ENCODE data around the gene HNRNPH2.

HNRNPH2 gene, protein sequence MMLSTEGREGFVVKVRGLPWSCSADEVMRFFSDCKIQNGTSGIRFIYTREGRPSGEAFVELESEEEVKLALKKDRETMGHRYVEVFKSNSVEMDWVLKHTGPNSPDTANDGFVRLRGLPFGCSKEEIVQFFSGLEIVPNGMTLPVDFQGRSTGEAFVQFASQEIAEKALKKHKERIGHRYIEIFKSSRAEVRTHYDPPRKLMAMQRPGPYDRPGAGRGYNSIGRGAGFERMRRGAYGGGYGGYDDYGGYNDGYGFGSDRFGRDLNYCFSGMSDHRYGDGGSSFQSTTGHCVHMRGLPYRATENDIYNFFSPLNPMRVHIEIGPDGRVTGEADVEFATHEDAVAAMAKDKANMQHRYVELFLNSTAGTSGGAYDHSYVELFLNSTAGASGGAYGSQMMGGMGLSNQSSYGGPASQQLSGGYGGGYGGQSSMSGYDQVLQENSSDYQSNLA

DNA sequence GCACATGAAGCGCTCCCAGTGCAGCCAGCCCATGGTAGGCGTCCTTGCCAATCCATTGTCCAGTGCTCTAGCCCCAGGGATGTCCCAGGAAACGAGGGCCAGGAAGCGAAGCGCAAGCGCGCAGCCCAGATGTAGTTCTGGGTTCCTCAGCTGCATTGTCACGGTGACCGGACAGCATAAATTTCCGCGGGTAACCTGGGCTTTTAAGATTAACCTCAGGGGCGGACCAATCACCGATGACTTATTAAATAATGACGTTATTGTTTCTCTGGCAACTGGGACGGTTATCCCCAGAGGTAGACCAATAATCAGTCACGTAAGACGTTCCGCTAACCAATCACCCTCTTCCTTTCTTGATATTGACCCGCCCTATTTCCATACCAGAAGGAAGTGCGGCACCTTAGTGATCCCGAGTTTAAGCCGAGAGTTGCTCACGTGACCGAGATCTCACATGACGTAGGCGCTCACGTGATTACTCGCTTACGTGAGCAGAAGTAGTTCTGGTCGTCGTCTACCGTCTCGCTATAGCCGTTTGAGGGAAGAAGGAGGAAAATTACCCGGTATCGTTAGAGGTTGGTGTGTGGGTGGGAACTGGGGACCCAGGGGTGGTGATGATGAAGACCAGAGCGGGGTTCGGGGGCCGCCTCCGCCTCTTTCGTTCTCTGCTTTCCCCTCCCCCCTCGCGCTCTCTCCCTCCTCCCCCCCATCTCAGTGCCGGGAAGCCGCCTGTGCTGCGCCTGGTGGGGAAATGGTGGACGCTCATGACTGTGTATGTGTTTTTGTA lies at the start of gene HNRNPH2, which contains the start of gene GLA:
Gene HNRNPH2, plus strand, starts transcription at position 475 of the 784 bp plus-strand sequence. CDS start 3,767 bp downstream, outside the sequence.
Gene GLA, minus strand, starts transcription at position 178 of the 784 bp plus-strand sequence. Its CDS starts 22 bp downstream, at position 156.
- peak; percentile 98 for DNase-seq

DNA sequence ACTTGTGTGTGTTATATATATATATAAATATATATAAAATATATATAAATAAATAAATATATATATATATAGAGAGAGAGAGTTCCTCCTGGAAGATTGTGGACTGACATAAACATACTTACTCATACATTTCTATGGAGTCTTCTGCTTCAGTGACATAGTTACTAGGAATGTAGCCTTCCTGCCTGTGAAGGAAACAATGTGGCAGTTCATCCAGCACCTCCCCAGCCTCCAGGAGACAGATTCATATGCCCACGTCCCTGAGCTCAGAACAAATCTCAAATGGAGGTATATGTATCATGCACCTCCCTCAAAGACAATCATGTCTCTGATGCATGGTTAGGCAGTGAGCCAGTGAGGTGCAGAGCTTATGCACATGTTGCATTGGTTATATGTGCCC lies 48.1 kb upstream of the HNRNPH2 start:
- DNase-seq, result no peak

DNA sequence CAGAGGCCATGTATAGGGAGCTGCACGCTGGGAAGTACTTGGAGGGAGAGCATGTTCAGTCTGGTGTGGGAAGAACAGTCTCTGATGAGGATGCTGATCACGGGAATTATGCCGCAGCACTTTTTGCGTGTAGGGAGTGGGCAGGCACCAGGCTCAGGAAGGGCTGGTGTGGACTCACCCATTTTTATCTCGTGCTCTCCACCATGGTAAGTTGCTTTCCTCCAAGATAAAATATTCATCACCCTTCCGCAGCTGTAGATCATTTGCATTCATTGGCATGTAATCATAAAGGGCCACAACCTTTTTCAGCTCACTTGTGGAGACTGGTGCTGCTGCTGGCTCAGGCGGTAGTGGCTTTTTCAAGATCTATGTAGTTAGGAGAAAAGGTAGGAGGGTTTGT lies 47.6 kb upstream of the HNRNPH2 start:
- DNase-seq, result no peak

DNA sequence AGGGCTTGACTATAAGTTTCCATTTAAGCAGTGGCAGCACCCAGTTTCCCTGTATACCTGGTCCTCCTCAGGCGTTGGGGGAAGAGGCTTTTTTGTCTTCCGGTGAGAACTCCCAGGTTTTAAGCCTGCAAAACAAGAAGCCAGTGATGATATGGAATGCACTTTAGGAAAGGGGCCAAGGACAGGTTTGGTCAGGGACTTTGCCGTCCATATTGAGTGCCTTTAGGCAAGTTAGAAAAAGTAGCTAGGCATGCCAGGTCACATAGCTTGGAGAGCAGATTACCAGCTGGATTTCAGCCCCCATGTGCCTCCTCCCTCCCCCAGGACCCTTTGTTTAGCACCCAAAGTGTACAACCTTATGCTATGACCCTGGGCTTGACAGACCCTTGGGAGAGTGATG lies 45.9 kb upstream of the HNRNPH2 start:
- no peak for DNase-seq

DNA sequence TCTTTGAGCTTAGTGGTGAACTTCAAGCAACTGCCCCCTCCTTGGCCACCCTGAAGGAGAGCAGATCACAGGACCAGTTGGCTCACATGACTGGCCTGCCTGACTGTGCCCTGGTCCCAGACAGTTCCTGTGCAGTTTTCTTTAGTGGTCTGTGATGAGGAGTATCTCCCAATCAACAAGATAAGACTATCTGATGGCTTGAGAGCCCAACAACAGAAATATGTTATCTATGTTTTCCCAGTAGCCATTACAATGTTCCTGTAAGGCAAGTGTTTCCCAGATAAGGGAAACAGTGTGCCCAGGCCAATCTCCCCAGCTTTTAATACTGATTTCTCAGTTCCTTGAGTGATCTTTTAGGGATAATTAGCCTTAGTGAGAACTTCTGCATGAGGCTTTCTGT lies 45.3 kb upstream of the HNRNPH2 start:
- no peak for DNase-seq

DNA sequence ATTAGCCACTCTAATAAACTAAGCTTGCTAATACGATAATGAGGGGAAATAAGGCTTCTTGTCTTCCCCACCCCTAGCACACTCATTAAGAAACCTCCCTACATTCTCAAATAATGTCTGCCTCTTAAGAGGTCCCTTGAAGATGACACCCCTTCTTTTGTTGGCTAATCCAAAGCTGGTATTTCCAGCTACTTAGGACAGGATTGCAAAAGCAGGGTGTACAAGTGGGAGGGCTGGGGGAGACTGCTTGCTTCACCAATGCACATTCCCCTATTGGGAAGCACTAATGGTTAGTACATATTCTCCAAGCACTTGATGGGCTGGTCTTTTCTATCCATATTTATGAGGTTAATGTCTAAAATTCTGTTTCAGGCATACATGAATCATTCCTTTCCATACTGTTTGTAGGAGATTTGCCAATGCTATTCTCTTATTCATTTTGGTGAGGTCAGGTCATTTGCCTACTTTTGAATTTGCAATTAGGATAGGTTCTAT lies 42.7 kb upstream of the HNRNPH2 start:
- DNase-seq, result no peak

DNA sequence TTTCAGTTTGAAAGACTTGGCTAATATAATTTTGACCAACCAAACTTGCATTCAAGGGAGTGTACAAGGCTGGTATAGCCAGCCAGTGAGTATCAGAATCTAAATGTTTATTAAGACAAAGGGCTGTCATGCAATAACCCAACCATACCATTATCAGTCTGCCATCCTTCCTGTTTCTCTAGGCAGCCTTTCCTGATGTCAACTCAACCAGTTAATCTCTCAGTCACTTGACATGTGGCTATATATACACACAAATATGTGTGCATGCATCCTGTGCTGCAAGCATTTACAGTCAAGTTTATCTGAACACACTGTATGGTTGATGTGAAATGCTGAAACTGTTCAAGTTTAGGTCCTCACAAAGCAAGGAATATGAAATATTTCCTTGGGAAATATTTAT lies 39.2 kb upstream of the HNRNPH2 start:
- DNase-seq, result no peak

DNA sequence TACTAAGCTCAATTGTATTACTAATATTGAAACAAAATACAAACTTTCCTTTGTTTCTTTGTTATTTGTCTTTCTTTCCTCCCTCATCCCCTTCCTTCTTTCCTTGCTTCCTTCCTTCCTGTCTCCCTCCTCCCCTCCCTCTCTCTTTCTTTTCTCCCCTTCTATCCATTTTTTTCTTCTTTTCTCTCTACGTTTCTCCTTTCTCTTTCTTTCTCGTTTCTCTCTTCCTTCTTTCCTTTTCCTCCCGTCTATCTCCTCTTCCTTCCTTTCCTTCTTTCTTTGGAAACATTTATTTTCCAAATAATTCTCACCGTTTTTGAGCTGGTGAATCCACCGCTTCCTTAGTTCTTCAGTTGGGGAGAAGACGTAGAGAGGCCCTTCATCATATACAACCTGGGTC lies 38.3 kb upstream of the HNRNPH2 start:
- DNase-seq, result no peak

DNA sequence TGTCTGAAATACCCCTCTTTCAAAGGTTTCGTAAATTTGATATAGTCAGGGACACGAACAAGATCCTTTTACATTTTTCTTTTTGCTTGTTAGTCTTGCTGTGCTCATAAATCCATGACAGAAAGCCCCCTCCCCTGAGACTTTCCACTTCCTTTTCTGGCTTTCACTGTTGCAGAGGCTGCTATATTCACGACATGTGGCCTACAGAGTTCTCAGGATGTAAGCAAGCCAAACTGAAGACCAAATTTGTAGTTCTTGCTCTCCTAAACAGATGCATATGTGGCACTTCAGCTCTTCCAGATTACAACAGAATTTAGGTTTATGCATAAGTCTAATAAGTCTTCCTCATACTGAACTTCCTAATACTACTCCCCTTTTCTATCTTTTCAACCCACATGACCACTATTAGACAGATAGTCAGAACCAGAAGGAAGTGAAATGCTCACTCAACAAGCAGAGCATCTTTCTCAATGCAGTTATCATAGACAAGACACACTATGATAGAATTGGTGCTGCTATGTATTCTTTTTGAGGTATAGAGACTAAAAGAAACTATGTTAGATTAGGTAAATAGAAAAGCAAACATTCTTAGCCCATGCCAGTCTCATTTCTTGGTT lies 37.0 kb upstream of the HNRNPH2 start:
- no peak for DNase-seq

DNA sequence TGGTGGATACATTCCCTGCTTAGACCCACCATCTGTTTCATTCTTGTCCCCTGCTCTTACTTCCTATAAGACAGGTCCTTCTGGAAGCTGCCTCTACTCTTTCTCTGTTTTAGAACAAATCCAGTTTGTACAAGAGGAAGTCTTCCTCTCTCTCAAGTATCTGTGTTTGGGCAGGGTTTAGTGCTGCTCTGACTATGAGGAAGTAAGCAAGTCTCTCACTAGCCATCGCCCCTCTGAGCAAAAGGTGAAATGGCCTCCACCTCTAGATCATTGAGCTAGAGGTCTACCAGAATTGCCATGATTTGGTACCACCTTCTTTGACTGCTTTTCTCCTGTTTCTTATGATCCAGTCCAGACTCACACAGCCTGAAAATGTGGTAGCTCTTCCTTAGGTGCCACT lies 30.5 kb upstream of the HNRNPH2 start:
- DNase-seq, result no peak

DNA sequence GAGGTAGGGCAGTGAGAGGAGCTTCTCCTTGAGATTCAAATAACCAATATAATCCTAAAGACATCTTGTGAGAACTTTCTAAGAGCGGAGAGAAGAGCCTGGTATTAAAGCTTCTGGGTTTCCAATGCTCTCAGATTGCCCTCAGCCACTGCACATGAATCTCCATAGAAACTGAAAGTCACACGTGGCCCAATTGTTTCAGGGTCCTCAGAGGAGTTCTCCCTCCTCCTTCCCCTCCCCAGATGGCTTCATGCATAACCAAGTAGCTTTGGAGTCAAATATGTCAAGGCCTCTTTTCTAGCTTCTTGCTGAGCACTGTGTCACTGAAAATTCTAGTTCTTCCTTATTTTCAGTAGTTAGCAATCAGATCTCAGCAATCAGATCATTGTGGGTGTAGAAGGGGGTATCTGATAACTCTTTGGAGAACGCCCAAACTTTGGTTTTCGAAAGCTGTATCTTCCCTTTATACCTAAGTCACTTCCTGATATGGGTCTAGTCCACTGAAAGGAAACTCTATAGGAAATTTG lies 24.3 kb upstream of the HNRNPH2 start:
- no peak for DNase-seq

DNA sequence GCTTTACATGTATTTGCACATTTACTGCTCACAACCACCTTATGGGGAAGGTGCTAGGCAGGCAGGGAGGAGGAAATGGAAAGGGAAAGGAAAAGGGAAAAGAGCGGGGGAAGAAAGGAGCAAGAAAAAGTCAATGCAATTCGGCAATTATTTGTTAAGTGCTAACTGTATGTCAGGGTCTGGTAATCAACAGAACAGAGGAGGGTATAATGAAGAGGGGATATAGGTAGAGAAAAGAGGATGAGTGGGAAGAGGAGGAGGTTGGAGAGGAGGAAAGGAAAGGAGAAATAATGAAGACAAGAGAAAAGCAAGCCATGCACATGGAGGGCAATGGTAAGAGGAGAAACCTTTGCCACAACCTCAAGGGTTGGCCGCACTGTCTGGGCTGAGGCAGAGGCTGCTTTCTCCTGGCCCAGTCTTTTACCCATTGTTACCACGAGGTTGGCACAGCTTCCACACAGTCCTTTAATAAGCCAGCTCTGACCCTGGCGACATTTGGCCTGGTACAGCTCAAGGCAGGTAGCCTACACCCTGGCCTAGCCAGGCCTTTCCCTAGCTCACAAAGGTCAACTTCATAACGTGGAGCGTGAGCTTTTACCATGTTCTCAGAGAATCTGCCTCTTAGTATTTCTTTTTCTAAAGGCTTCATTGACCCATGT lies 22.9 kb upstream of the HNRNPH2 start:
- no peak for DNase-seq

DNA sequence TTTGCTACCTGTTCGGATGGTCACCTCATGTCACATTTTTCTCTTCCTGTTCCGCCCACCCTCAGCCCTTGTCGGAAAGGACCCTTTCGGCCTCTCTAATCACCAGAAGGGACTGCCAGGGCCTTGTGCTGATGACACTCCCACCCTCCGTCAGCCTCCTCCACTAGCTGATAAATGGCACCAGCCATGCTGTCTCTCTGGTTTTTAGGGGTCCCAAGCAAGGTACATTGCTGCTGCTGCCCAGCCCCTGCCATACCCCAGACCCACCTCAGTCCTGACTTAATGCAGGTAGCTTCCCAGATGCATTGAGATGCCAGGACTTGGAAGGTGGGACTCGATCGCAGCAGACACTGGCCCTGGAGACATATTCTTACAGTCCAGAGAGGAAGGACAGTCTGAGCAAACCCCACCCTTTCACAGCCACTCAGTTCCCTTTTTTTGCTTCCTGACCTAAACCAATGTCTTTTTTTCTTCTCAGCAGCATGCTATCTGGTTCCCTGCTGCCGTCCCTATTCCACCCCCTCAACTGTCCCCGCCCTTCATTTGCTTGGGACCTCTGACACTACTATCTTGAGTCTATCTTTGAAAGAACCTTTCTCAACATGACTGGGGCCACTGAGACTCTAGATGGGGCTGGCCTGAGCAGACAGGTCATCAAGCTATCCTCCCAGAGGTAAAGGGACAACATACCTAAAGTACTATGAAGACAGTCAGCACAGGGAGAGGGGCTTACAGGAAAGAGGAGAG lies 22.1 kb upstream of the HNRNPH2 start, which contains the start of gene BTK:
Gene BTK, minus strand, starts transcription at position 397 of the 747 bp plus-strand sequence. CDS start 10,907 bp downstream, outside the sequence.
- no peak for DNase-seq

DNA sequence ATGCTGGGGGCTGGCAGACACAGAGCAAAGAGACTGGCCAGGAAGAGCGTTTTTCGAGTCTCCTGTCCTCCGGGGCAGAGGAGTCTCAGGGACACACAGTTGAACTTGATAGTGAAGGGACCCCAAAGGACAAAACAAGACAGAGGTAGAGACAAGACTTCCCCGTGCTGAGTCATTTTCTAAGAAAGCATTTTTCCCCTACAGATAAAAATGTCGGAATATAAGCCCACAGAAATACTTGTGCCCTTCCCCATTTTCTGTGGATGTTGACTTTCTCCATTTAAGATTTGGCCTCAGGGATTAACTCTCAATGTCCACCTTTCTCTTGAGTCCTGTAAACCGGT lies 21.5 kb upstream of the HNRNPH2 start:
- no peak for DNase-seq

DNA sequence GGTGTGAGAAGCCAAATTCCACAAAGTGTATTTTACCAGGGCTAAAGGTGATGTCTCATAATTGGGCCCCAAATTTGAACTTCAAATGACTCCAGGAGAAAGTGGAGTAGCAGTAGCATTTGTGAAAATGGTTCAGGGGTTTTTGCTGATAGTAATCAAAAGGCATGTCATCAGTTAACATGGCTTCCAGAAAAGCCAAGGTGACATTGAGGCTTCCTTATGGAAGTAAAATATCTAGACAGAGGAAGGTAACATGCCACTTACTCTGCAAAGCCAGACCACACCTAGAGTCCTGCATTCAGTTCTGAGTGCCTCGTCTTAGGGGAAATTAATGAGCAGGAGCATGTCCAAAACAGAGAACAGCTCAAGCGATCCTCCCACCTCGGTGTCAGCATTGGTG lies 19.4 kb upstream of the HNRNPH2 start:
- no peak for DNase-seq

DNA sequence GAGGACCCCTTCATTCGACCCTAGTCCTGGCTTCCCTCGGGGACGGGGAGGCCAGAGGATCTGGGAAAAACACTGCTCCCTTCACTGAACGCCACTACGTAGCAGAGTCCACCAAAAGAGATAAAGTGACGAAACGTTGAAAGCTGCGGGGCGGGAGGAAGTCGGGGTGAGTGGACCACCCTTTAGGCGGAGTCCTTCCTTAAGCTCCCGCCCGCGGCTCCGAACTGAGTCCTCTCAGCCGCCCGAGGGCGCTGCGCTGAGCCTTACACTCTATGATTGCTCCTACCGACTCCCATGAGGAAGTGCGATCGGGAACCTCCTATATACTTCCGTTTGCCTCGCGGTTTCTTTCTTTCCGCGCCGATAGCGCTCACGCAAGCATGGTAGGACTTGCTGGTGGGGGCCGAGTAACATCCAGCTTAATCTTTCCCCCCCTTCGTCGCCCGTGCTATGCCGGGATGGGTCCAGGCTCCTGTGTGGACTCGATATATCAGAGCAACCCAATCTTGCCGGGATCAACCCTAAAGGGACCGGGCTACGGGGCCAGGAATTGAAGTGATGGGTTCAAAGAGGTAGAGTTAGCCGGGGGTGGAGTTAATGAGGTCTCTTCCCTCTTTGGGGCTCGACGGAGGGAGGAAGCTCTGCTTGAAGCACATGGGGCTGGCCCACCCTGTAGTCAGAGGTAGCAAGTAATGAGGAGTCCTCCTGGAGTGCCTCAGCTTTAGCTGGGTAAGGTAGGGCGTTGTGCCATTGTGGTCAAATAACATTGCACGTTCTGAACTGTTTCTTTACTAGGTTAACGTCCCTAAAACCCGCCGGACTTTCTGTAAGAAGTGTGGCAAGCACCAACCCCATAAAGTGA lies 17.1 kb upstream of the HNRNPH2 start, which contains the start of gene RPL36A:
Gene RPL36A, plus strand, starts transcription at position 348 of the 862 bp plus-strand sequence. Its CDS starts 33 bp downstream, at position 381.
- peak; percentile 36 for DNase-seq

DNA sequence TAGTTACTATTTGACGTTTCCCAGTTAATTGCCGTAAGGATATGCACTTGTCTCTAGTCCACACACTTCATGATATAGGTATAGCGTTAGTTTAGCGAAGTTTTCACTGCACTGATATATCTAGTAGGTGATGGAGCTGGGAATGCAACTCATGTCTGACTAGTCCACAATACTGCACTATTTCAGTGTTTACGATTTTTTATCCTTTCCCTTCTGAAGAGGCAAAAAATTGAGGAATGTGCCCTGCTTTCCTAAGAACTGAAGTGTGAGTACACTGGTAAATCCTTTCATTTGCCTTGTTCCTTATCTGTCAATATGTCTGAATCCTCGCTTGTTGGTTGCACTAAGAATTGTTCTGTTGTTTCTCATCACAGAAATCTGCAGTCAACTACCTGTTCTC lies 16.2 kb upstream of the HNRNPH2 start:
- no peak for DNase-seq

DNA sequence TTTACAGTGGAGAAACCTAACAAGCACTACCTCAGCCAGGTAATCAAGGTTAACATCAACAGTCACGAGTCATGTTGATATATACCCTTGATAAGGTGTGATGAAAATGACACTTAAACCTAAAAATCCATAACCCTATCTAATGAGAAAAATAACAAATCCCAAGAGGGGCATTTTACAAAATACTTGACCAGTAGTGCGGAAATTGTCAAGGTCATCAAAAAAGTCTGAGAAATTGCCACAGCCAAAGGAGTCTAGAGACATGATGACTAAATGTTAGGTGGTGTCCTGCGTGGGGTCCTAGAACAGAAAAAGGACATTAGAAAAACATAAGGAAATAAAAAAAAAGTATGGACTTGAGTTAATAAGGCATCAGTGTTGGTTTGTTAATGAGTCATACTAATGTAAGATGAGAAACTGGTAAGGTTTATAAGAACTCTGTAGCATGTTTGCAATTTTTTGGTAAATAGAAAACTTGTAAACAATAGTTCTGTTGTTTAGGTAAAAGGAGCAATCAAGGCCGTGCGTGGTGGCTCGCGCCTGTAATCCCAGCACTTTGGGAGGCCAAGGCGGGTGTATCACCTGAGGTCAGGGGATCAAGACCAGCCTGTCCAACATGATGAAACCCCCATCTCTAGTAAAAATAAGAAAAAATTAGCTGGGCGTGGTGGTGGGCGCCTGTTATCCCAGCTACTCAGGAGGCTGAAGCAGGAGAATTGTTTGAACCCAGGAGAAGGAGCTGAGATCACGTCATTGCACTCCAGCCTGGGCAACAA lies 14.3 kb upstream of the HNRNPH2 start:
- DNase-seq, result no peak

DNA sequence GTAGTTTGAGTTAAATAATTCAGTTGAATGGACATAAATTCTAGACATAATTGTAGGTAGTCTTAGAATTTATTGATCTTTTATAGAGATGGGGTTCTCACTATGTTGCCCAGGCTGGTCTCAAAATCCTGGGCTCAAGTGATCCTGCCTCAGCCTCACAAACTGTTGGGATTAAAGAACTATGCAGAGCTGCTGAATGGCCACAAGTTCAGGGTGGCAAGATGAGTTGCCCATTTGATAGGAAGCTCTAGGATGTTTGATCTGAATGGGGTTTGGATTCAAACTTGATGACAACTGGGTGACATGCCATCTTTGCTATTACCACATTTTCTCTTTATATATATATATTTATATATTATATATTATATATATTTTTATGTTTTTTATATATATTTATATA lies 13.7 kb upstream of the HNRNPH2 start:
- DNase-seq, result no peak

DNA sequence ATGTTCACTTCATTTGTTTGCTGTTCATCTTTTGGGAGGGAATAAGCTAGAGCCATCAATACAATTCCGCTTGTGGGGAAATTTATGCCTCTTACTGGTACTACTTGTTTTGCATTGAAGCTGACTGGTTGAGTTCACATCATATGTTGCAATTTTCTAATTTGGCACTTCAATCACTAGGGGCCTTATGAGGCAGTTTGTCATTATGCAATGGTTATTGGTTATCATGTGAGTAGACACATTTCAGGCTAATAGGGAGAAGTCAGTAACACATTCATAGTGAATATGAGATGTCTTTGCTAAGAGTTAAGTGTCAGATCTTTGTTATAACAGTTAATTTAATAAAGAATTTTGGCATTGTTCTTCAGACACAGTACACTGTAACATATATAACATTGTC lies 12.2 kb upstream of the HNRNPH2 start:
- no peak for DNase-seq
